HG02678 (cell line): ENCODE measurements around the gene SLC23A2.

ENCODE experiments used
- ATAC-seq: cut with Tn5 transposase; IDR thresholded peaks from one replicate; pipeline ENCODE4 v1.9.1; 2021; ENCODE audit warnings: mild to moderate bottlenecking, moderate library complexity; ENCODE audit not compliant: unreplicated experiment

Gene SLC23A2

DNA sequence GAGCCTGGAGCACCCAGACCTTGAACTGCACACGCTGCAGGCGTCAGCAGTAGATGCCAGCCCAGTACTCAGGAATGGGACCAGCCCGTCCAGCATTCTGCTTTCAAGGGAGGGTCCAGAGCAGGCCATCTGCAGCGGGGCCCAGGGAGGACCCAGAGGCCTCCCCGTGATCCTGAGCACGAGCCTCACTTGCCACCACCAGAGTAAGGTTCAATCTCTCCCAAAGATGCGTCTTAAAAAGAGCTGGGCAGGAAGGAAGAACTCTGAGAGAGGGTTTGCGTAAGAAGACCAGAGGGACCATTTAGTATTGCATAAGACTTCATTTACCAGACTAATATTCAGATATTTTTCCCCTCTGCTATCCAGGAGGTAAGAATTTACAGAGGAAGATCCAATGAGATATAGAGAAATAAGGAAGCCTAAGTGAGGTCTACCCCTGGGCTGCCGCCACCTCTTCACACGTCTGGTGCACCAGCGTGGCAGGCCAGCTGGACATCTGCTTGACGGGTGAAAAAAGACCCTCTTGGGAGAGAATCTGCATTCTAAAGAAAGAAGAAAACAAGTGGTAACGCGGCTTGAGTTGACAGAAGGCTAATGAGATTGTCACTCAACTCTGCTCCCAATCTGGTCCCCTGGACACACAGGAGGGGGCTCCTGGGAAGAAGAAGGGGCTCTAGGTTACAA lies 172.3 kb downstream of the SLC23A2 start:
- no peak for ATAC-seq

DNA sequence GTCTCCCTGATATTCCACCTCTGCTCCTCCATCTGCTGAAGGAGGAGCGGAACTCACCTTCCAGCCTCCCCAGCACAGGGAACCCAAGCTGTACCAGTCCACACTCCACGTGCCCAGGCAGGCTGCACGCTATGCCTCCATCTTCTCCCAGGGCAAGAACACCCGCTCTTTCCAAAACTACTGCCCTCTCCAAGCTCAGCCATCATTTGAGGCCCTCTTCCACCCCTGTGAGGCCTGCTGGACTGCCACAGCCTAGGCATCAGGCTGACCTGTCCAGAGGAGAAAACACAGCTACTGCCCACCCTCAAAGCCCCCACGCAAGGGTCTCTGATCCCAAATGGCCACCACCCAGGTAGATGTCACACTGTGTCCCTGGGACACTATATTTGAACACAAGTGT lies 179.7 kb downstream of the SLC23A2 start:
- ATAC-seq, result no peak

DNA sequence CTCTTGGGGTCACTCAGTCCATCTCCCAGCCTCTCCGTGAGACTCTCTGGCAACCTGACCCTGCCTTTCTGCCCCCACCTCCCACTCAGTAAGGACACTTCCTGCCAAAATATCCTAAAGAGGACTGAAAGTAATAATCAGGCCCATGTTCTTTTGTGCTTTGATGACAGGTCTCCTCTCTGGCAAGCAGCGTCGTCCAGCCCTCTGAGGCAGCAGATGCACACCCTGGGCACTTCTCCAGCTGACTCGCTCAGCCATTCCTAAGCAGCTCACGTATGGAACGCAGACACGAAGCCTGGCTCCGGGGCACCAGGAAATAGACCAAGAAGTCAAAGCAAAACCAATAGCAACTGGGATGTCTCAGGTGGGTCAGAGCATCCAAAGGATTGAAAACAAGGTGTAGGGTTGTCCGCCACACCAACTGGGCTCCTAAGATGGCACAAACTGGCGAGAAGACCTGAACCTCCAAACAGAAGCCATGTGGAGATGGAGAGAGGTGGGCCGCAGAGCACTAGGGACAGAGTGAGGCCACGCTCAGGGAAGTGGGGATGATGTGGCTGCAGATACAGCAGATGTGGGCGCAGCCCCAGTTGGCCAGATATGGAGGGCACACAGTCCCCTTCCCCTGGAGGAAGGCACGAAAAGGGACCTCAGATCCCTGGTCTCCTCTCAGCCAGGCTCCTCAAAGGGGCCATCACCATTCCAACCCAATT lies 180.3 kb downstream of the SLC23A2 start:
- ATAC-seq, result no peak

DNA sequence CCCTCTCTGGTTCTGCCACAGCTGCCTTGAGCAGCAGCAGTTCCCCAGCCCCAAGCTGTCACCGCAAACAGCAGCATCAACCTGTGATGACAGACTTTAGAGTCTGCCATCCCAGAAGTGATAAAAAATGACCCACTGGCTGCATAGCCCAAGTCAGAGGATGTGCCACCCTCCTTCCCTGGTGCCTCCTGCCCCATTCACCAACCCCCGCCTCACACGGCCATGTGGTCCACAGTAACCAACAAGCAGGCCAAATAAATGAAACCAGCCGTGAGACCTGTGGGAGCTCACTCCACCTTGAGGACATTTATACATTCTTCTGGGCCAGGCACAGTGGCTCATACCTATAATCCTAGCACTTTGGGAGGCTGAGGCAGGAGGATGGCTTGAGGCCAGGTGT lies 181.4 kb downstream of the SLC23A2 start:
- ATAC-seq, result no peak

DNA sequence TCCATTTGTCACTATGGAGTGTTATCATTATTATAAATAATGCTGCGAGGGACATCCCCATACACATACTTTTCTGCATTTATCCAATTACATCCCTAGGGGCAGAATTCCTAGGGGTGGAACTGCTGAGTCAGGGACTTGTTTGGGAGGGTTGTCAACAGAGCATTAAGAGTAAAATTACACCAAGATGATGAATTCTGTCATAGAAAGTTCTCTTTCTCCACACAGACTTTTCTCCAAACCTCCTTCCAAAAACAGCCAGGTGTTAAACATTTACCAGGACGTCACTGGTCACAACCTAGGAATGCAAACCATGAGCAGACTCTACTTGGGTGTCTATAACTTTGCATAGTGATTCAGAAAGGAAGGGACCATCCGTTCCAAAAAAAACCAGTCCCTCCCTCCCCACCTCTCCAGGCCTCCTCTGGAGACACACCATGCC lies 184.1 kb downstream of the SLC23A2 start:
- no peak for ATAC-seq

DNA sequence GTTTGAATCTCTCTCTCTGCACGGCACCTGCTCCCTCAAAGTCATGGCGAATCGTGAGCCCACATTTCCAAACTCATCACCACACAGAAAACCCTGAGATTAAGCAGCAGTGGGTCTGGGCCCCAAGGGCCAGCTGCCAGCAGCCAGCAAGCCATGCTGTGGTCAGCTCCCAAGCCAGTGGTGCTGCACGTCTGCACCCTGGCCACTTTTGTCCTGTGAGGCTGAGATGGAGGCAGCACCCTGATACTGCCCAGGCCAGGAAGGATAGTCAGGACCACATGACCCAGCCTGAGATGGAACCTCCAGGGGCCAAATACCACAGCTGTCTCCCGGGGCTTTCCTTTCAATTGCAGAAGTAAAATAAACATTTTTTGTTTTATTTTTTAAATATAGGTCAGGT lies 185.7 kb downstream of the SLC23A2 start:
- ATAC-seq, result no peak

DNA sequence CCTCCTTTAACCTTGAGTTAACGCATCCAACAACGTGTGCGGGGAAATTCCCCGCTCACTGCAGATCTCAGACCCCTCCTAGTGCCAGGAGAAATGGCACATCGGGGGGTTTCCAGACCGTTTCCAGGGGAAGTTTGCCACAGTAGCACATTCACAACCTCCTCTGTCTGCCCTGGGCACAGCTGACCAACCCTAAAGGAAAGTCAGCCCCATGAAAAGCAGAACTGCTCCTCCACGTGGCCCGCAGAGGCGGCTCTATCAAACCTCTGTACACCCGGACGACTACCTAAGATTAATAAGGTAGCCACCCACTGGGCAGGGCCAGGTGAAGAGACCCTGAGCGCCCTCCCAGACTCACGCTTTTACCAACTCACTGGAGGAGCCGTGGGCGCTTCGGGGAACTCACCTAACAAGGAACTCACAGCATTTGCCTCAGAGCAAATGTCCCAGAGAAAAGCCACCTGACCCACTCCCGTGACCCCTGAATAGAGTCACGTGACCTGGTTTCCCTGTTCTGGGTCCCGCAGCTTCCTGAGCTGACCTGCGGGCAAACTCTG lies 186.5 kb downstream of the SLC23A2 start:
- ATAC-seq, result peak; percentile 49

DNA sequence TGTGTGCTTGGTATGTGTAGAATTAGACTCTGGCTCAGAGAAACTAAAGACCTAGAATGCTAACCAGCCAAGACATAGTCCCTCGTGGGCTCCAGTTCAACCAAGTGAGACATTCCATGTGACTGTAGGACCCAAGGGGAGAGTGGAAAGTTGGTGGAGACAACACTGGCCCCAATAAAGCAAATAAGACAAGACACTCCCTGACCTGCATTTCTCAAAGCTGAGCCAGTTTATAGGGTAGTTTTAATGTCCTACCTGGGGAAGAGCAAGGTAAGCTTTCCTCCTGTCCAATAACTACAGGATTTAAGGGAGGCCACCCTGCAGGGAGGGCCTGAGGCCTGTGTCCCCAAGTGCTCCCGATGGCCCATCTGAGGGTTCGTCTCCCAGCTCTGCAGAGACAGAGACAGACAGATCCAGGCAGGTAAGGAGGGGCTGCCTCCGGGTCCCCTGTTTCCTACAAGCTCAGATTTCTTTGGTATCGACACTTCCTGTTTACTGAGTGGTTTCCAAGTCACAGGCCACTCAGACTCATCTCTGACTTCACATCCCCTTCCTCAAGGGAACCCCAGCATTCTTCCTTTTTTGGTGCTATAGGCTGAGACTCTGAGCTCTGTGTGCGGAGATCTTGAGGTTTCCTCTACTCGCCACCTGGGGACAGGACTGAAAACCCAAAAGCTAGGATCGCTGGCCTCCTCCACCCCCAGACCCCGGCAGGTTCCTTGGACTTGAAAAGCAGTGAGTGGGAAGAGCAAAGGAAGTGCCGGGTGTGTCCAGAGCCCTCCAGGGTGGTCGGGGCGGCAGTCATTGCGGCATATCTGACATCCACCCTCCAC lies 187.2 kb downstream of the SLC23A2 start:
- ATAC-seq, result peak; percentile 41

DNA sequence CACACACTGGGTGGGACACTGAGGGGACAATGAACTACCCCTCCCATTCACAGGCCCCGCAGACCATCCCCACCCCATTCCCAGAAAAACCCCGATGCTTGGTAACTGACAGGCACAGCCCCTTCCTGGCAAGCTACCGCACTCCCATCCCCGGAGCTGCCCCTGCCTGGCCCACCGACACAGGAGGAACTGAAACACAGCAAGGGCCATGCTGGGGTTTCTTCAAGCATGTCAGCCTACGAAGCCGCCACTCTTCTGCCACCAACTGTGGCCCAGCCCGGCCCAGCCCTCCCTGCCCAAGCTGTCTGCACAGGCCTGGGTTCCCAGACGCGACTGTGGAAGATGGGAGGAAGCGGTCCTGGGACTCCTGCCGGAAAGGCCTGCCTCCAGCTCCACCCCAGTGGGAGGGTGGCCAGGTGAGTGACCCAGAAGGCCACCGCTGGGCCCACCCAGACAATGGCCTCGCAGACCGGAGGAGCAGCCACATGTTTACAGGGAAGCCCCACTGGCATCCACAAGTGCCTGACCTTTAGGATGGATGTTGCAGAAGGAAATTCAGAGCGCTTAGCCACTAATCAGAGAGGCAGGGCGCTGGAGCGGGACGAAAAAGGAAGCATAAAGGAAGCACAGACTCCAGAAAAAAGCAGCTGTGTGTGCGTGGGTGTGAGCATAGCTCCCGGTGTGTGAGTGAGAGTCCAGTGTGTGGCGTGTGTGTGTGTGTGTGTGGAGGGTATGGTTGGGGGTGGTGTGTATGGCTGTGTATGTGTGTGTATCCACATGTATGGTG lies 188.0 kb downstream of the SLC23A2 start:
- ATAC-seq, result peak; percentile 18

DNA sequence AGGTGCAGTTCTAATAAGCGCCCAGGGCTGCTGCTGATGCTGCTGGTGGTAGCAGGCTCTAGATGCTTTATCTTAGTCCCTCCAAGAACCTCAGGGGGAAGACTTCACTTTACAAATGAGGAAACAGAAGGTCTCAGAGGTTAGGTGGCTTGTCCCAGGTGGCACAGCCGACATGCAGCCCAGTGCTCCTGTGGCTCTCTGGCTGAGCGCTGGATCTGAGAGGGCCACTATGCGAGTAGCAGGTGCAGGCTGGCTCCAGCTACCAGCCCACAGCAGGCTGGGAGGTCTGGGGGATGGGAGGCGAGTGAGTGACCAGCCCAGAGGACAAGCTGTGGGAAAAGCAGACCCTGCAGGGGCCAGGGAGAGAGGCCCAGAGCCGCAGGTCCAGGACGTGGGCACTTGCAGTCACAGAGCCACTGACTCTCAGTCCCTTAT lies 188.7 kb downstream of the SLC23A2 start:
- peak; percentile 17 for ATAC-seq

DNA sequence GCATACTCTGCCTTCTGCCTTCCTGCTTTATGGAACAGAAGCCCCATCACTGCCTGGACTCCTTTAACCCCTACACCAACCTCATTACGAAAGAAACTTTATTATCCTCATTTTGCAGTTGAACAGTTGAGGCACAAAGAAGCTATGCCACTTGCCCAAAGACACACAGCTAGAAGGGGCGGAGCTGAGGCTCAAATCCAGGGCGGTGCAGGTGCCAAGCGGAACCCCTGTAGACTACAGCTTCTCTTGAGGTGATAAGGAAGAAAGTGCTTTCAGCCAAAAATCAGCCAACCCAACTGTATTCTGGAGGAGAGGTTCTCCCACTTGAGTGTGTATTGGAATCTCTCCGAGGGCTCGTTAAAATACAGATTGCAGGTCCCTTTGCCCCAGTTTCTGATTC lies 189.1 kb downstream of the SLC23A2 start:
- no peak for ATAC-seq

DNA sequence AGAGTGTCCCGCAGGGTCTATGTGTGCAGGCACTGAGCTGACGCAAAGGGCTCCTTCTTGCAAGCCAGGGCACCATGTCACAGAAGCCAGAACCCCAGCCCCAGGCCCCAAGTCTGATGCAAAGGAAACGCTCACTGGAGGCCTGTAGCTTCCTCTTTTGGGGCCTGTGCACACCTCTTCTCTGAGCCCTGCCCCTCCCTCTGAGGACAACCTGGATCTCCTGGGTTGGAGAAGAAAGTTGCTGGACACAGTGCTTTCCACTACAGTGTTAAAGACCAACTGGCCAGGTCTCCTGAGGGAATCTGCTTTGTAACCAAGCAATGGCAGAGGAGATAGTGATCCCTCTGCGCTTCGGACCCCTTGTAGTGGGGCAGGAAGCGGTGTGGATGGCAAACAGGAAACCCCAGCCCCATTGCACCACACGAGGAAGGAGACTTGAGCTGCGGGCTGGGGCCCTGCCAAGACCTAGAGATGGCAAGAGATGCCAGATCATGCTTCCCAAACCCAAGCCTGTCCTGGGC lies 189.6 kb downstream of the SLC23A2 start:
- no peak for ATAC-seq

DNA sequence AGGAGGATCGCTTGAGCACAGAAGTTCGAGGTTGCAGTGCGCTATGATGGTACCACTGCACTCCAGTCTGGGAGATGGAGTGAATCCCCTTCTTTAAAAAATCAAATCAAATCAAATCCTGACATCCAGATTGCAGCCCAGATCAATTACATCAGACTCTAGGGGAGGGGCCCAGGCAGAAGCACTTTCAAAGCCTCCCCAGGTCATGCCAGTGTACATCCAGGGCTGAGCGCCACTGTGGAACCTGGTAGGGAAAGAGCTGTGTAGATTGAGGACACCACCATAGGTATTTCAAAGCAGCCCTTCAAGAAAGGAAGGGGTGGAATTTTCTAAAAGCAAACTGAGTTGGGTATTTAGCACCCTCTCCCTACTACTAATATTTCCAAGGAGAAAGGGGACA lies 190.1 kb downstream of the SLC23A2 start:
- ATAC-seq, result no peak

DNA sequence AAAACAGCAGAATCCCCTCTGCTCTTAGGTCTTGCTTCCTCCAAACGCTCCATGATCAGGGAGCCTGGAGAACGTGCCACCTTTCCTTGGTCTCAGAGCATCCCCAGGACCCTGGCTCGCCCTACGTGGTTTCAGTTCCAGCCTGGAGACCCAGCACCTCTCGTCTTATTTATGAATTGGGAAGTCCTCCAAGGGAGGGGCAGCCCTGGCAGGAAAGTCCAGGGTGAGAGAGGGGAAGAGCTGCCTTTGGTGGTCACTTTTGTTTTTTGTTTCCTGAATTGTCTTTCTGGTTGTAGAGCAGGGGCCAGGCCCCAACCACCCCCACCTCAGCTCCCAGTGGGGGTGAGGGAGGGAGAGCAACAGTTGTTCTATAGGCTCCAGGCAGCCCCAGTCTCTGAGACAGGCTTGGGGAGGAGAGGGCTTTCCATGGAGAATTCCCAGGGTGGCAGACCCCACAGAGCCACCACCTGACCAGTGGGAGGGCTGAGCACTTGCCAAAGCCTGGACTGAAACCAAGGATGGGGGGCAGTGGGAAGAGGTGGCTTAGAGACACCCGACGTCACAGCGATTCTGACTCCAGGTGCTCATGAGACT lies 190.8 kb downstream of the SLC23A2 start:
- ATAC-seq, result no peak

DNA sequence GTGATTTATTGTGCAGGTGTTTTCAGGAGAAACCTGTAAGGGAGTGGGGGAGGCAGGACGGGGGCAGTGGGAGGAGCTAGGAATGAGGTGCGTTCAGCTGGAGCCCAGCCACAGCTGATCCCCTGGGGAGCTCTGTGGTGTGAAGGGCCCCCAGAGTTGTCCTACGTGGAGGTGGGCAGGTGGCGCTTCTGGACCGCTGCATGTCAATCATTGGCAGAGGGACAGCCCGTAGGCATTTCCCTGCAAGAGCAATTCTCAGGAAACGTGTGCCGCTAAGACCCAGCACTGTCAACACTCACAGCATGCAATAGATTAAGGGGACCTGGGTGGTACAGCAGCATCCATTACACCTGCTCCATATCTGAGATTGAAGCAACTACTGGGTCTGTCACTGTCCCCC lies 191.6 kb downstream of the SLC23A2 start:
- ATAC-seq, result peak; percentile 22

DNA sequence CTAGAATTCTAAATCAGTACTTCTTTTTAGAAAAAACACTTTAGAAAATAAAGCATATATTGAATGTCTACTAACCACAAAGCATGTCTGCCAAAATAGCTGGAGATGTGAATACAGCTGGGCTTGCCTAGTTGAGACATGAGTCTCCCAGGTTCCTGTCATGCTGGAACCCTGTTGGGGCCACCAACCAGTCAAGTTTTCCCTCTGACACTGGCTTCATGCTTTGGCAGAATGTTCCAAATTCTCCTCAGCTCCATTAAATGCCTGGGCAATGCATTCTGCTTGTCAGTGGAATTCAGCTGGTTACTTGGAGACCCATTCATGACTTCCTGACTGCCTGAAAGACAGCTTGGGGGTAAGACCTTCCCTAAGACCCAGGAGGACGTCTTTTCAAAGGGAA lies 192.4 kb downstream of the SLC23A2 start:
- no peak for ATAC-seq

DNA sequence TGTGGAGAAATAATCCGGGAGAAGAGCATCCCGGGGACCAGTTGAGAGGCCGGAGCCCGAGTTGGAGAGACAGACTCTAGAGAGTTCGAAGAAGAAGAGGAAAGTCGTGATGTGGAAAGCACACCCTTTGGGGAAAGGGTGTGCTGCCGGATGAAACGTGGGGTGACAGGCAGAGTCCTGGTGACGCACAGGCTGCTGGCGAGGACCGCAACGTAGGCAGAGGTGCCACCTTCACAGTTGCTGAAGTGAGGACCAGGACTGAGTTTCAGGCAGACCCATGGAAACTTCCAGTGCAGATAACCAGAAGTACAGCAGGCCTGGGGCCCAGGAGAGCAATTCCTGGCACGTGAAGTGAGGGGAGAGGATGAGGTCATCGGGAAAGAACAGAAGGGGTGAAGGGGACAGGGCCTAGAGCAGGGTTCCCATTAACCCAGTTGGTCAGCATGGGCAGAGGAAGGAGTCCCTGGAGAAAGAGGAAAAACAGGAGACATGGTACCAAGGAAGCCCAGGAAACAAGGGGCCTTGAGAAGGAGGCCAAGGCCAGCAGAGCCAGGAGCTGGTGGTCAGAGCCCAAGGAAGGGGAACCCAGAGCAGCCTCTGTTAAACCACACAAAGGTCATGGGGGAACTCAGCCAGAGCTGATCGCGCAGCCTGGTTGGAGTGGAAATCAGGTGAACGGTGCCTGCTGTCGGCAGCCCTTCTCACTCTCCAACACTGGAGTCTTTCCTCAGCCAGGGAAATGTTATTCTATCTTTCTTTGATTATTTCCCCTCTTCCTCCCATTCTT lies 195.5 kb downstream of the SLC23A2 start:
- ATAC-seq, result no peak

DNA sequence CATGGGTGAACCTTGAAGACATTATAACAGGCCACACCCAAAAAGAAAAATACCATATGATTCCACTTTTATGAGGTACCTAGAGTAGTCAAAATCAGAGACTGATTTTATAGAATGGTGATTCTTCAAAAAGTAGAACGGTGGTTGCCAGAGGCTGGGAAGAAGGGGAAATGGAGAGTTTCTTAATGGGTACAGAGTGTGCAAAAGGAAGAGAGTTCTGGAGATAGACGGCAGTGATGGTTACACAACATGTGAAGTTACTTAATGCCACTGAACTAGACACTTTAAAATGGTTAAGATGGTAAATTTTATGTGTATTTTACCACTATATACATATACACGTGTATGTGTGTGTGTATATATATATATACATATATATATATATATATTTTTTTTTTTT lies 198.8 kb downstream of the SLC23A2 start:
- ATAC-seq, result no peak
